GM21529 (cell line): ENCODE data around the gene EHBP1.

Experiments used
- ATAC-seq: cut with Tn5 transposase; IDR thresholded peaks from one replicate; pipeline ENCODE4 v1.9.1; 2021; ENCODE audit not compliant: unreplicated experiment

The EHBP1 gene

DNA sequence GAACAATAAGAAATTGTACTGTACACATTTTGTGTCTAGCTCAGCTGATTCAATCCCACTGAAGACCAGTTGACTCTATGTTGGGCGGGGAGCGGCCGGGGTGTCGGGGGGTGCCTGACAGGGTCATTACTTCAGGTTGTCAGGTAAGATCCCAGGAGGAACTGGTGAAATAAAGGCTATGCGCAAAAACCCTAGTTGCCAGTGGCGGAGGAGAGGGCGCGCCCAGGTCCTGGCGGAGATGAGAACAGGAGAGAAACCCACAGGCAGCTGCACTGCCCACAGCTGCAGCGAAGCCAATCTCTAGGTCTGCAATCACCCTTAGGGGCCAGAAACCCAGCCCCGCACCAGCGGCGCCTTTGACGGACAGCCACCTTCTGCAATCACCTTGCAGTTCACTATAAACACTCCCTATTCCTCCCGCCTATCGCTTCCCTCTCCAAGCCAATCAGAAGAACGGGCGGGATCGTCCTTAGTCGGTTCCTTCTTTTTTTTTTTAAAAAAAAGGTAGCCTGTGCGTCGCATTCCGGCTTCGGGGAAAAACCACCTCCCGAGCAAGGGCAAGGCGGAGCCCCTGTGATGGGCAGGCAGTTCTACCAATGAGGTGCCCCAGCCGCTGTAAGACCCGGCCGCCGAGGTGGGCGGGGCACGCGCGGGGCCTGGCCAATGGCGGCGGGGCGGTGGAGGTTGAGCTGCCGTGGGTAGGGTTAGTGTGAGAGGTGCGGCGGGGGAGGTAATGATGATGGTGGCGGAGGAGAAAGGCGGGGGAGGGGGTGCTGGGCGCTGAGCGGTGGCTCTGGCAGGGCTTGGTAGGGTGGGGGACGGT, at the start of gene EHBP1:
Gene EHBP1 (plus strand): TSS at position 707 of the 823 bp plus-strand sequence. CDS start 1,479 bp downstream, outside the sequence.
- peak; percentile 94 for ATAC-seq

DNA sequence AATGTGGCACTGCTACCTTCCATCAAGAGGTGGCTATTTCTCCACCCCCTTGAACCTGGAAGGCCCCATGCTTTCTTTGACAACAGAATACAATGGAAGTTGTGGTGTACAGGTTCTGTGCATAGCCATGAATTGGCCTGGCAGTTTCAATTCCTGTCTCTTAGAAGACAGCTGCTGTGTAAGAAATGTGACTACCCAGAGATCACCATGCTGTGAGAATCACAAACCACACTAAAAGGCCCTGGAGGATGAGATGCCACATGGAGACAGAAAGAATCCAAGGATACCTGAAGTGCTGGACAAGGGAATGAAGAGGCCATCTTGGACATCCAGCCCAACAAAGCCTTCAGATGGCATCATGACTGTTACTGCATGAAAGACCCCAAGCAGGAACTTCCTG, 47.7 kb upstream of the EHBP1 start:
- ATAC-seq: peak; percentile 34

DNA sequence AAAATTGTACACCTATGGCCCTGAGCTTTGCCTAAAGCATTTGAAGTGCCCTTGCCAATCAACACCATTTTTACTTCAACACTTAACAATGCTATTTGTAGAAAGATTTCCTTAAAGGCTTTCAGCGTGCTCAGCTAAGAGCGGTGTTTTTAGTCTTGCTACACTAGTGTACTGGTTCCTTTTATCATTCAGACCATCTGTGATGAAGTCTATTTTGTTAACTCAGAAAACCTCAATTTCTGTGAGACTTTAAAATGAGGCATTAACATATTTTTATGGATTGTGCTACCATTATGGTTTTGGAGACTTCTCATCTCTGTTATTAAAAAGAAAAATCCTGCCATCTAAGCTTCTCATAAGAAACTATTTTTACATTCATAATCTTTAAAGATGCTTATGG, 46.6 kb upstream of the EHBP1 start:
- ATAC-seq: no peak

DNA sequence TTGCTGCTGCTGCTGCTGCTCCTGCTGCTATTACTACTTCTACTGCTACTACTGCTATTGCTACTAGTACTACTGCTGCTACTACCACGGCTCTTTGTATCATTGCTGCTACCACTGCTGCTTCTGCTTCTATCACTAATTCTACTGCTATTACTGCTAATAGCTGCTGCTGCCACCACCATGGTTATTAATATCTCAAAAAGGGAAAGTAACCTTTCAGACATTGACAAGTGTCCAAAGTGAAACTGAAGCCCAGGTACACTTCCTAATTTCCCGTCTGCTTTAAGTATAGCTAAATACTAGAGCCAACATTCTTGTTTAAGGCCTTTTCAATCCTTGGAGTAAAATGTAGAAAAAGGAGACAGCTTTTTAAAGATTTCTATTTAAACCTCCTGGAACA, 45.4 kb upstream of the EHBP1 start:
- ATAC-seq: peak; percentile 84

DNA sequence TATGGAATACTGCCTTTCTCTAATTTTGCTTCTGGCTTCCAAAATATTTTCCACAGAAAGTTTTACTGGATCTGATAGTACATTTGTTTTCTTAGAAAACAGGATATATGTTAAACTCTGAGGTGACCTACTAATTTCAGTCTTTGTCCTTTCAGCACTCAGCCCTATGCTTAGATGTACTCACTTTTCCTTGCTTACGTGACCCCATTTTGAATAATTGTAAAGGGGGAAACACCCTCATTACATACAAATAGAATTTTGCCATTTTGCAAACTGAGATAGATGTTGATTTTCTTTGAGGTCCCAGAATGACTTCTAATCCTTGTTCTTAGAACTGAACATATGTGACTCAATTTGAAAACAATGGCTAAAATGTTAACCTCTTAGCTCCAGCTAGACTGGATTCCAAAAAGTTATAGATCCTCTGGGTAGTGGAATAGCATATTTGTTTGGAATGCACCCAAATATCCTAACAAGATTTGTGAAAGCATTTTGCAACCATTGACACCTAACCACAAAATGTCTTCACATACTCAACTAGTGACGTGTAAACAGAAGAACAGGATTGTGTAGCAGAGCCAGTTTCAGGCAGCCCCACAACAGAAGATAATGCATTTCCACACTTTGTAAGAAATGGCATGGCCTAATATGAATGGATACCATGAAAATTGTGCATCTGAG, 44.8 kb upstream of the EHBP1 start:
- ATAC-seq: peak; percentile 31

DNA sequence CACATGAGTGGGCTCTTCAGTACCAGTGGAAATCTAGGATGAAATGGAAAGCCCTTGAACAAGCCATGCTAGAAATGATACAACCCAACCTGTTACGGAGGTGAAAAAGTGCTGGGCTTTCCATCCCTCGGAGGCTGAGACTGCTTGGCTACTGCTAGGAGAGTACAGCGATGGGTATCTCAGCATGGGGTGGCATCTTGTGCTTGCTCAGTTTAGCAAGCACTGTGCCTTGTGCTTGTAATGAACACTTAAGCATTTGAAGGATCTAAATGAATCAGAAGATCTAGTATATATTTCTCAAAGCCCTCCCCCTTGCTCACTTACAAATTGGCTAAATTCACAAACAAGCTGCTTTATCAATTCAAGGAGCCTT, 44.3 kb upstream of the EHBP1 start:
- ATAC-seq: no peak

DNA sequence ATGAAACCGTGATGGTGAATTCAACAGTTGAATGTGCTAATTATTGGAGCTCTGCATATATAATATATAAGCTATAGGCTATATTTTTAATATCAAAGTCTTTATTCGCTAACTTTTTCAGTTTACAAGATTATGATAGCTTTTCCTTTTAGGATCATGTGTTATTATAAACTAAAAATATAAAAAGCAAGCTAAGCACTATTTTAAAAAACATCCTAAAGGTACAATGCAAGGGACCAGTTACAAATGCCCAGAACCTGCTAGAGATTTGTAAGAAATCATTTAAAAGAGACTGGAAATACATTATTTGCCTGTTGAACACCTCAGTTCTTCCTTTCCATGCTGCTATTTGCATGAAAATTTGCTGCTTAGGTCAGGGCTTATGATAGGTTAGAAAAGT, 43.4 kb upstream of the EHBP1 start:
- ATAC-seq: no peak

DNA sequence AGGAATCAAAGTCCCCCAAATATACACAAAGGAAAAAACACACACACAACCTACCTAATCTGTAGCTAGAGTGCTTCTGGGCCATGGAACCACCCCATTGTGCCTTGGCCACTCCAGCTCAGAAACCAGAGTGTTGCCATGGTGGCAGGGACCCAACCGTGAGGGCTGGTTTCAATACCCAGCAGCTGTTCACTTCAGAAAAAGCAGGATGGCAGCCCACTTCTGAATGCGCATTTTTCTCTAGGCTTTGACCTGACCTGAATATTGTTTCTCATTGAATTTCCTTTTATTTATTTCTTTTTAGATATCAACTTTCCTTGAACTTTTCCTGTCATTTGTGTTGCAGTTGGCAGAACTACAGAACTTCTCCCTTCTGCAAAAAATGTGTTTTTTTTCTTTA, 43.0 kb upstream of the EHBP1 start:
- ATAC-seq: no peak

DNA sequence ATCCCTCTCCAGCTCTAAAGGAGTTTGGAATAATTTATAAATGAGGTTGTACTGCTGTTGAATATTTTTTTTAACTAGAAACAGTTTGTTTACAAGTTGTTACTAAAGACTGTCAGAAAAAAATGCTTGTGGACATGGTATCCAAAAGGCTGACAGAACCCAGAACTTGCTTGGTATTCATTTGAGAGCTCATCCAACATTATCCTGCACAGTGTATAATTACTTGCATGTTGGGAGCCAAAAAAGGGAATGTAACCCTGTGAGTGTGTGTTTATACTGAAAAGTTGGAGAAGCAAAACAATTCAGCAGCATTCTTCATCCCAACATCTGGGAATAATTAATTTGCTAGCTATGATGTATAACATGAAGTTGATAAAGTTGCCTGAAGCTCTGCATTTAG, 42.1 kb upstream of the EHBP1 start:
- no peak for ATAC-seq

DNA sequence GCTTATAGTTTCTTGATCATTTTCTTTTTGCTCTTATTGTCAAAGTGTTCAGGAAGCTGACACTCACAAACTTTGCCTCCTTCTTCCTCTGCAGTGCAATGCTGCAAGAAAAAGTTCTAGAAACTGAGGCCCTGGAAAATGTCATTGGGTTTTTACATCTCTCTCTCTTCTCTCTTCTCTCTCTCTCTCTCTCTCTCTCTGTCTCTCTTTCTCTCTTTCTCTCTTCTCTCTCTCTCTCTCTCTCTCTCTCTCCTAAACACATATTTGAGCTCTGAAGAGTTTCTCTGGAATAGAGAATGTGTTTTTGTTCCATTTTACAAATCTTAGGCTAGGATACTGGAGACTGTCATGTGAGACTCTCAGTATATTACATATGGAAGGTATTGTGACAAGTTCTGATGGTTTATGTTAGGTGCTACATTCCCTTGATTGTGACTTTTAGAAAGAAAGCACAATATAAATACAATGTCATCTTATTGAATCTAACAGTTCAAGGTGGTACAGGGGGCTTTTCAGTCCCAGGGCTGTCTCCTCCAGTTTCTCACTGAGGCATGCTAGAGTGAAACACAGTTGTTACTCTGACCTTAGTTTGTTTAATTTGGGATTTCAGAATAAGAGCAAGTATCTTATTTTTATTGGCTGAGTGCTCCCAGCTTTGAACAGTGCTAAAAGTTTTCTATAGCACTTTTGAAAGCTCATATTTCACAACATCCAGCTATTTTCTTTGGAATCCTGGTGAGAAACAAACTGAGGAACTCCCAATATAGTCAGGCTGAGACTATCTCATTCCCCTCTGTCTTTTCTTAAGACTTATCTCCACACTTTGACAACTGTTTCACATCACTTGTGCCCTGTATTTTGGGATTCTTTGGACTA, 41.4 kb upstream of the EHBP1 start:
- ATAC-seq: no peak

DNA sequence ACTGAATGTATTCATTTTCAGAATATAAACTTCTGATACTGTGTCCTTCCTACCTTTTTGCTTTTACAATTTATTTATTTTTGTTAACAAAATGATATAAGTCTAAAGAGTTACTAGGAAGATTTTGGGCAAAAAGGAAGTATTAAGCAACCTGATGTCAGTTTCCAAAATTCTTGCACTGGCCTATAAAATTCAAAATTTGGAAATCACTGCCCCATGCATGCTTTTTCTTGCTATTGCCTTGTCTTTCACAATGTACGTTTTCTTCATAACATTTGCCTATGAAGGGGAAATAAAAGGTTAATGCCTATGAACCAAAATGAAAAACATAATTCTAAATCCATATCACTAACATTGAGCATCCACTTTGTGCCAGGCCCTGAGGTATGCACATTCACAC, 40.1 kb upstream of the EHBP1 start:
- no peak for ATAC-seq

DNA sequence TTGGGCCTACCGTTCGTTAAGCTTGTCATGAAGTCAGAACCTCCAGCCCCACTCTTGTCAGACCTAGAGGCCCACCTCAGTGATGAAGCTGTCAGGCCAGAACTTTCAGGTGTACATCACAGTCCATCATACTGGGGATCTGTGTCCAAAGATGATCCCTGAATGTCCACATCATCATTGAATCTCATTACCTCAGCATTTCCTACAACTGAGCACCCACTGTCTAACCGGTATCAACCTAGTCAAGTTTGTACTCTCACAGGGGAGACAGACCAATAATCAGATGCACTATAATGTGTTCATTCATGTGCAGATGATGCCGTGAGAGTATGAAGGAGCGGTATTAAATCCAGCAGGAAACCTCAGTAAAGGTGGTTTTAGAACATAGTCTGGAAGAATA, 36.3 kb upstream of the EHBP1 start:
- ATAC-seq: no peak

DNA sequence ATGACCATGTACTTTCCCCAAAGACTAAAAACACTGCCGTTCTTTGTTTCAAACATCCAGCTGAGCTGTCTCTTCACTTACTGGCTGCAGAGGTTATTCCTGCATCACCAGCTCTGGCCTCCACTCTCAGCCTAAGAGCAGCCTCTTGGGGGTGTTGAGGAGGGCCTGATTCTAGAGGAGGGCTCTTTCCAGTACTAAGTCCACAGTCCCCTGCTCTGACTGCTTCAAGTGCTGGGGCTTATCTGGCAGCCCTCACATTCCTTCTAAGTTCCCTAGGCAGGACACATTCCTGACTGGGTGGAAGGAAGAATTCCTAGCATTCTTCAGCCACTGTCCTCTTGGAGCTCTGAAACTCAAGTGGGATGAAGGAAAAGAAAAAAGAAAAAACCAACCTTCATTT, 32.9 kb upstream of the EHBP1 start:
- ATAC-seq: no peak

DNA sequence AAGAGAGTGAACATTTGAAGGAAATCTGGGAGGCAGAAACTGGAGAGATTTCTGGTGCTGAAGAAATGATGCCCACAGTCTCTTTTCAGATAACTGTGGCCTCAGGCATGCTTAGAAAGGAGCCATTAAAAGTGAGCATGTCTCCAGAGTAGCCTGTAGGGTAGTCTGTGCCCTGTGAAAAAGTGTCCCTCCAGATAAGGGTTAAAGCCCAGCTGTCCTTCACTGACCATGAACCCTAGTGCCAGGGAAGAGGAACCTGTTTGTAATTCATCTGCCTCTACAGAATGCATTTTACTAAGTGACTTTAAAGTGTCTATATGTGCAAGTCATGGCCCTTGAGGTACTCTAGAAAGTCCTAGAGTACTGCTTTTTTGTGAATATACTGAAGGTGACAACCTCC, 30.5 kb upstream of the EHBP1 start:
- no peak for ATAC-seq

DNA sequence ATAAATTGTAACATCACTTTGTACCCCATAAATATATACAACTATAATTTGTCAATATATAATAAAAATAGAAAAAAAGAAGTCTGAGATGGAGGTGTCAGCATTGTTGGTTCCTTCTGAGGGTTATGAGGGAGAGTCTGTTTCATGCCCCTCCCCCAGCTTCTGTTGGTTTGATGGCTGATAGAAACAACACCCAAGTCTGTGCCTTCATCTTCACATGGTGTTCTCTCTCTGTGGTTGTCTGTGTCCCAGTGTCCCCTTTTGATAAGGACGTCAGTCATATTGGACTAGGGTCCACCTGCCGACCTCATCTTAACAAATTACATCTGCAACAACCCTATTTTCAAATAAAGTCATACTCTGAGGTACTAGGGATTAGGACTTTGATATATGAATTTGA, 20.3 kb upstream of the EHBP1 start:
- no peak for ATAC-seq

DNA sequence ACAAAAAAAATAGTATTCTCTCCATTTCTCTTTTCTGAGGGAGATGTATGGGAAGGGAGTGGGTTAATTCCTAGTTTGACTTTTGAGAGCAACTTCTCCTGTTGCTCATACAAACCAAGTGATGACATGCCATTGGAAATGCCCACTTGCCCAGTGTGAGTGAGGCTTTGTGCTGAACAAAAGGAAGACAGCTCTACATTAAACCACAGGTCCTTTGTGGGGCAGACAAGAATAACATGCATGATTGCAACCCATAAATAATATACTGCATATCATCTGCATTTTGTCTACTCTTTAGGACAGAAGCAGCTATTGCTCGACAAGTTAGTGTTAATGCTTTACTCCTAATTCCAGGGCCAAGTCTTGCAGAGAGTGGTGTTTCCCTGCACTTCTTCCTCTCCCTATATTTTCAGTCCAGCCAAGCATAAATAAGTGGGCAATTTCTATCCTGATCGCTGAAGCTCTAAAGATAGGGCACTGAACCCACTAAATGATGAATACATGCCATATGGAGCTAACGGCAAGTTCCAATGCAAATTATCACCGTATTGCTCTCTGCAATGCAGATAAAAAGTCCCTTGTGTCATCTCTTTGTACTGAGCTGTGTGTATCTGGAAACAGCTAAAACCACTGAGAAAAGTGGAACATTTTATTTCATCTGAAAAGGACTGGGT, 19.4 kb upstream of the EHBP1 start:
- ATAC-seq: no peak

DNA sequence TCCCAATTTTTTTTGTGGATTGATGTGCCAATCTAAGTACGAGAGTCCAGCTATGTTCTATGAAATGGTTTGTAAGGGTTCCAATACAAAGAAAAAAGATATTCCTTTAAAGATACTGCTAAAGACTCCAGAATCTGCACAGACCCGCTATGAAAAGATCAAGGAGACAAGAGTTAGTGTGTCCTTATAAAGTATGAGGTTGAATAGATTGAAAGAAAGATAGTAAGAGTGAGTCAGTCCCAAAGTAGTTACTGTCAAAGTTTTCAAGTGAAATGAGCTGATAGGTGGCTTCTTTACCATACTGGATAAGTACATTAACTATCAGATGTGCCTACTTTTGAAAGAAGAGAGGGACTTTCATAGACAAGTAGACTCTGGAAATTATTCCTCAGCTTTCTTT, 17.9 kb upstream of the EHBP1 start:
- ATAC-seq: no peak

DNA sequence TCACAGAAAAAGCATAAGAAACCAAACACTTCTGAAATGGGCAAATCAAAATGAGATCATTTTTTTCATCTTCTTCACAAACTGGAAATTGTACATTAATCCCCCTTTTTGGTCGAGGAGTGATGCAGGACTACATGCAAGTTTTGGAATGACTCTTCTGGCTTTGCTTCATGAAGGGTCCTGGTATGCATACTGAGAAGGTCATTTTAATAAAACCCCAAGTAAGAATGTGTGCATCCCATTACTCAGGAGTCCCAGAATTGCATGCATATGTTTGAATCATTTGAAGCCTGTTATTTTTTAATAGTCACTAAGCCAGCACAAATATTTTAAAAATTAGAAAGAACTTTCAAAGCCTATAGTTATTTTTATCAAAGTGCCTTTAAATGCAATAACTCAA, 16.7 kb upstream of the EHBP1 start:
- ATAC-seq: no peak

DNA sequence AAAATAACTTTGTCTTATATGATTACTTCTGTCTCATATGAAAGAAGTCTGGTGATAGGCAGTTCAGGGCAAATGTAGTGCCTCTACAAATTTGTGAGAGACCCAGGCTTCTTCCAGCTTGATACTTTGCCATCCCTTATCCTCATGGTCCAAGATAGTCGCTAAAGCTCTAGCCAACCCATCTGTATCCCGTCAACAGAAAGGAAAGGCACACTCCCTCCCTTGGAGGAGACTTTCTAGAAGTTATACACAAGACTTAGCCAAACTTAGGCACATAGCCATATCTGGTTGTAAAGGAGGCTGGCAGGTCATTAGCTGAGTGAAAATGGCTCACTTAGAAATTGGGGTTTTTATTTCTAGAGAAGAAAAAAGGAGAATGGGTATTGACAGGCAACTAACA, 14.3 kb upstream of the EHBP1 start:
- ATAC-seq: no peak

DNA sequence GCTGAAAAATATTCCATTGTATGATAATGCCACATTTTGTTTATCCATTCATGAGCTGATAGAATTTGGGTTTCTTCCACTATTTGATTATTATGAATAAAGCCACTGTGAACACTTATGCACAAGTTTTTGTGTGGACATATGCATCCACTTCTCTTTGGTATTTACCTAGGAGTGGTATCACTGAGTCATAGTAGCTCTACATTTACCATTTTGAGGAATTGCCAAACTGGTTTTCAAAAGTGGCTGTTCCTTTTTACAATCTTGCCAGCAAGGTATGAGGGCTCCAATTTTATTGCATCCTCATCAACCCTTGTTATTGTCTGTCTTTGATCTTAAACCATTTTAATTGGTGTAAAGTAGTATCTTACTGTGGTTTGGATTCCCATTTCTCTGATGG, 13.3 kb upstream of the EHBP1 start:
- ATAC-seq: no peak

DNA sequence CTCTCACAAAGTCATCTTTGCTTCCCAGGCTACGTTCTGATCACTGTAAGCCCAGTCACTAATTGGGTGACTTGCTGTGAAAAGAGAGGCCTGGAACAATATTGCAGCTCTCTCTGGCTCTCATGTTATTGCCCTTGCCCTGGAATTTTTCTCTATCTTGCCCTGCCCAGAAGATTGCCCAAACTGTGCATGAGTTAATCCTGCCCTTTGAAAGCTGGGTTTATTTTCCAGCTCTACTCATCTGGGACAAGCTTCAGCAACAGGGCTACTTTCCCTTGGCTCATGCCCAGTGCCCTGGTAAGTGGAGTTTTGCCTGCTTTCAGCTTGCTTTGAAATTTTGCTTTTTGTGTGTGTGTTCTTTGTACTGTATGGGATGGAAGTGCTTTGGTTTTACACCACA, 6.9 kb upstream of the EHBP1 start:
- ATAC-seq: no peak
